Keratinocyte (primary cell): Measurements from ENCODE around the gene ZNF398. TPM values are rescaled to one million over a fixed set of nuclear protein-coding genes. Genes with fewer than 3 reads are reported as not detected.

Experiments
- DNase-seq: peaks from one replicate; pipeline ENCODE4 v3.0.0-alpha.2; 2011; ENCODE audit warnings: low read depth, missing footprints, low spot score
- FAIRE-seq: peaks from 2 replicates; lab custom pipeline; 2011; peaks lifted over from hg19 to GRCh38; lab: Jason Lieb, UNC
- H2AFZ ChIP-seq: 2 replicates; pipeline ENCODE4 v1.6.0; 2012; ENCODE audit warnings: low read length, control low read depth, inconsistent platforms; ENCODE audit not compliant: control insufficient read depth
- H3K27ac ChIP-seq: 2 replicates; pipeline ENCODE4 v1.5.1; 2011; ENCODE audit warnings: low read length; ENCODE audit not compliant: control insufficient read depth, insufficient read depth
- H3K27me3 ChIP-seq: 3 replicates; pipeline ENCODE4 v1.6.0; 2011; ENCODE audit warnings: low read length; ENCODE audit not compliant: control insufficient read depth, insufficient read depth; ENCODE audit errors: extremely low read depth
- H3K36me3 ChIP-seq, 2 experiments: 2 replicates in 1 of 2; 3 replicates in 1 of 2; pipeline ENCODE4 v1.5.1; 2011; ENCODE audit warnings: low read length in 2 of 2, mild to moderate bottlenecking in 1 of 2; ENCODE audit not compliant: control insufficient read depth in 2 of 2, insufficient read depth in 2 of 2; ENCODE audit errors: extremely low read depth in 1 of 2
- H3K4me1 ChIP-seq: 3 replicates; pipeline ENCODE4 v1.5.1; 2011; ENCODE audit warnings: low read length; ENCODE audit not compliant: control insufficient read depth, insufficient read depth; ENCODE audit errors: extremely low read depth
- H3K4me2 ChIP-seq: 3 replicates; pipeline ENCODE4 v1.6.0; 2011; ENCODE audit warnings: low read depth, low read length; ENCODE audit not compliant: control insufficient read depth, insufficient read depth; ENCODE audit errors: extremely low read depth
- H3K4me3 ChIP-seq, 3 experiments: fragments of 200-600 bp in 1 of 3; sonication (generic) in 1 of 3; 2 replicates in 2 of 3; 3 replicates in 1 of 3; pipeline ENCODE4 v1.5.1; 2011 to 2016; ENCODE audit warnings: low read length in 3 of 3, mild to moderate bottlenecking in 3 of 3, control low read depth in 2 of 3, inconsistent platforms in 1 of 3, low read depth in 1 of 3, mixed read lengths in 1 of 3, mixed run types in 1 of 3, moderate library complexity in 1 of 3; ENCODE audit not compliant: control insufficient read depth in 2 of 3, insufficient read depth in 2 of 3; ENCODE audit errors: extremely low read depth in 1 of 3
- H3K79me2 ChIP-seq: 2 replicates; pipeline ENCODE4 v1.6.0; 2012; ENCODE audit warnings: low read length; ENCODE audit not compliant: control insufficient read depth, insufficient read depth
- H3K9ac ChIP-seq: 3 replicates; pipeline ENCODE4 v1.6.0; 2011; ENCODE audit warnings: low read length; ENCODE audit not compliant: control insufficient read depth, insufficient read depth; ENCODE audit errors: extremely low read depth
- H3K9me1 ChIP-seq: 3 replicates; pipeline ENCODE4 v1.6.0; 2011; ENCODE audit warnings: low read length; ENCODE audit not compliant: control insufficient read depth, insufficient read depth; ENCODE audit errors: extremely low read depth
- H3K9me3 ChIP-seq: 2 replicates; pipeline ENCODE4 v1.5.1; 2012; ENCODE audit warnings: low read depth, low read length; ENCODE audit not compliant: control insufficient read depth
- H4K20me1 ChIP-seq: 3 replicates; pipeline ENCODE4 v1.6.0; 2011; ENCODE audit warnings: low read length; ENCODE audit not compliant: control insufficient read depth, insufficient read depth; ENCODE audit errors: extremely low read depth
- EZH2 ChIP-seq: IDR thresholded peaks from one replicate; pipeline ENCODE4 v1.6.1; 2012; ENCODE audit warnings: inconsistent platforms, mild to moderate bottlenecking, low read length, moderate library complexity
- dilution Hi-C: fragments of 300-500 bp; cut with MboI; formaldehyde crosslinking; loops from one replicate; pipeline ENCODE4 v1.7.0; 2020; ENCODE audit warnings: low sequenced_read_pairs; ENCODE audit not compliant: extremely low pct_ligation_motif_present
- polyA plus RNA-seq, 5 experiments: library from polyadenylated mRNA; depleted of rRNA in 3 of 5; stranded (reverse) in 3 of 5; stranded (forward) in 1 of 5; unstranded in 1 of 5; fragments of >200 nt; gene quantifications; 1 replicate in 1 of 5; 2 replicates in 3 of 5; 3 replicates in 1 of 5; pipeline versions ENCODE4 v1.2.1 to v1.2.3, GENCODE V29; 2011 to 2012; ENCODE audit warnings: missing spikeins in 2 of 5, low read depth in 1 of 5, low replicate concordance in 1 of 5
- TF ChIP-seq, protein P1 (sequence below), 3 experiments: IDR thresholded peaks in 1 of 3; conservative IDR thresholded peaks in 1 of 3; optimal IDR thresholded peaks in 1 of 3; 2 replicates in 2 of 3; 3 replicates in 1 of 3; pipeline versions ENCODE3 to v1.5.1; 2011; ENCODE audit warnings: low read length in 3 of 3, mild to moderate bottlenecking in 3 of 3, moderate library complexity in 2 of 3, control low read depth in 1 of 3, inconsistent platforms in 1 of 3; ENCODE audit not compliant: insufficient read depth in 2 of 3; ENCODE audit errors: extremely low read depth in 1 of 3

Gene ZNF398
- polyA plus RNA-seq, 1 donor (not counting 4 experiments of a cell fraction or from before 2014, with no cell fraction given) = 7.4 TPM

DNA sequence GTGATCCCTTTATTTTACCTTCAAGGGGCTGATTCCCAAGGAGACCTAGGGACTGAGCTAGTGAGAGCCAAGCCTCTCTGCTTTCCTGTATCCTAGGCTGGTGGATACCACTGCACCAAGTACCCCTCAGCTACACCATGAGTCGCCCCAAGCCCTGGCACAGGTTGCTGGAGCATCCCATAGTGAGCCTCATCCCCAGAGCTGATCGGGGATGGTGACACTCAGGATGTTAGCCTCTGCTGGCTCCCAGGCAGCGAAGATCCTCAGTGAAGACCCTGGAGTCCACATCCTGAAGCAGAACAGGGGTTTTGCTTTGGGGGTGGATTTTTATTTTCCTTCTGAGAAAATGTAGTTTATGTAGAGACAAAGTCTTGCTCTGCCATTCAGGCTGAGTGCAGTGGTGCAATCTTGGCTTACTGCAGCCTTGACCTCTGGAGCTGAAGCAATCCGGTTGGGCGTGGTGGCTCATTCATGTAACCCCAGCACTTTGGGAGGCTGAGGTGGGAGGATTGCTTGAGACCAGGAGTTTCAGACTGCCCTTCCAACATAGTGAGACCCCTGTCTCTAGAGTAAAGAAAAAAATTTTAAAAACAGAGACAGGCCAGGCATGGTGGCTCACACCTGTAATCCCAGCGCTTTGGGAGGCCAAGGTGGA, 79.7 kb downstream of the ZNF398 start:
- Histone ChIP-seq H3K36me3 (peaks cover 8 to 11% of the 10 kb centered on the region in 2 experiments), H3K27me3 (no peaks in the 10 kb centered on the region), H3K4me2 (no peak overlapping the region), H3K9me3 (no peaks in the 10 kb centered on the region), H3K79me2 (no peaks in the 10 kb centered on the region), H3K4me1 (peaks cover 5% of the 10 kb centered on the region), H3K27ac (no peak overlapping the region), H3K9ac (no peak overlapping the region), H4K20me1 (no peaks in the 10 kb centered on the region), H3K9me1 (no peaks in the 10 kb centered on the region), H2AFZ (no peak overlapping the region), H3K4me3 (no peak overlapping the region)
- dilution Hi-C loops = no loop called here
- TF ChIP-seq, protein P1, sequence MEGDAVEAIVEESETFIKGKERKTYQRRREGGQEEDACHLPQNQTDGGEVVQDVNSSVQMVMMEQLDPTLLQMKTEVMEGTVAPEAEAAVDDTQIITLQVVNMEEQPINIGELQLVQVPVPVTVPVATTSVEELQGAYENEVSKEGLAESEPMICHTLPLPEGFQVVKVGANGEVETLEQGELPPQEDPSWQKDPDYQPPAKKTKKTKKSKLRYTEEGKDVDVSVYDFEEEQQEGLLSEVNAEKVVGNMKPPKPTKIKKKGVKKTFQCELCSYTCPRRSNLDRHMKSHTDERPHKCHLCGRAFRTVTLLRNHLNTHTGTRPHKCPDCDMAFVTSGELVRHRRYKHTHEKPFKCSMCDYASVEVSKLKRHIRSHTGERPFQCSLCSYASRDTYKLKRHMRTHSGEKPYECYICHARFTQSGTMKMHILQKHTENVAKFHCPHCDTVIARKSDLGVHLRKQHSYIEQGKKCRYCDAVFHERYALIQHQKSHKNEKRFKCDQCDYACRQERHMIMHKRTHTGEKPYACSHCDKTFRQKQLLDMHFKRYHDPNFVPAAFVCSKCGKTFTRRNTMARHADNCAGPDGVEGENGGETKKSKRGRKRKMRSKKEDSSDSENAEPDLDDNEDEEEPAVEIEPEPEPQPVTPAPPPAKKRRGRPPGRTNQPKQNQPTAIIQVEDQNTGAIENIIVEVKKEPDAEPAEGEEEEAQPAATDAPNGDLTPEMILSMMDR (optimal IDR thresholded peaks at IDR 0.05 in 1 of 3, IDR thresholded peaks at IDR 0.05 in 1 of 3, conservative IDR thresholded peaks at IDR 0.05 in 1 of 3; ENCODE audit: extremely low read depth in 1 of 3, insufficient read depth in 2 of 3, low read length in 3 of 3) = no peak
- no peak for TF ChIP-seq EZH2
- no peak for DNase-seq
- FAIRE-seq = no peak

DNA sequence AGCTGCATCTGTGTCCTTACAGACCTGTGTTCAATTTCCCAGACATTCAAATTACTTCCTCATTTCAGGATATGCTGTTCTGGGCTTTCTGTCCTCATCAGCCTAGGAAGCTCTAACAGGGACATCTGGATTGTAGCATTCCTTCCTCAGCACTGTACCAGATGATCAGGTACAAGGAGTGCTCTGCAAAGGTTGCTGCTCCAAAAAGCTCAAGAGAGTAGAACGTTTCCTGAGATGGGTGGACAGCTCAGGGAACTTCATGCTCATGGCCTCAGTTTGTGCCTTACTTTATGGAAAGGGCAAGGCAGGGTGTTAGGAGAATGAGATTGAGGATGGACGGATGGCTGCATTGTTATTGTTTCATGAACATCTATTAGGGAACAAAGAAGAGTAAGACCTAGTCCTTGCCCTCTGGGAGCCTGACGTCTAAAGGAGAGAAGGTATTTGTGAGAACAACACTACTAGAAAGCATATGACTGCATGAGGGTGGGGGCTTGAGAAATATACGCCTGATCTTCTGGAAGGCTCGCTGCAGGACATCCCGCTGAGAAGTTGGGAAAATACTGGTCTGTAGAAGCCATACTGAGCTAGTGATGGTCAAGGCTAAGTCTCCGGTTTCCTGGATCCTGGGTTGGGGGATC, 81.7 kb downstream of the ZNF398 start:
- Histone ChIP-seq H3K4me2 (no peak overlapping the region), H3K27ac (no peak overlapping the region), H3K36me3 (peaks cover 6 to 8% of the 10 kb centered on the region in 2 experiments), H4K20me1 (no peaks in the 10 kb centered on the region), H3K4me1 (peaks cover 19% of the 10 kb centered on the region), H3K9ac (no peak overlapping the region), H3K27me3 (no peaks in the 10 kb centered on the region), H2AFZ (no peak overlapping the region), H3K9me1 (no peaks in the 10 kb centered on the region), H3K79me2 (no peaks in the 10 kb centered on the region), H3K9me3 (no peaks in the 10 kb centered on the region), H3K4me3 (no peak overlapping the region)
- dilution Hi-C loops = no loop called here
- DNase-seq (no peak), FAIRE-seq (no peak)
- TF ChIP-seq, protein P1 (optimal IDR thresholded peaks at IDR 0.05 in 1 of 3, IDR thresholded peaks at IDR 0.05 in 1 of 3, conservative IDR thresholded peaks at IDR 0.05 in 1 of 3; ENCODE audit: extremely low read depth in 1 of 3, insufficient read depth in 2 of 3, low read length in 3 of 3) = no peak
- no peak for TF ChIP-seq EZH2
